Breast epithelium (tissue), 3 donors: ENCODE data around the gene CREG1.

Source experiments
- CTCF ChIP-seq, 3 donors: fragments of 450-650 bp; IDR thresholded peaks; one replicate each; pipeline ENCODE4 v1.5.1; 2016 to 2017; ENCODE audit warnings: antibody characterized with exemption in 3 of 3, mild to moderate bottlenecking in 3 of 3, moderate library complexity in 3 of 3
- POLR2A ChIP-seq: fragments of 450-650 bp; IDR thresholded peaks from one replicate; pipeline ENCODE4 v1.6.1; 2016; ENCODE audit warnings: antibody characterized with exemption, mild to moderate bottlenecking, moderate library complexity

- TF ChIP-seq CTCF (IDR thresholded peaks at IDR 0.05) (no peak), POLR2A (no peak)
These were observed 53.2 kb downstream of the CREG1 start for GRCh38 chr1:167500283-167500860.
